Activated naive CD4-positive, alpha-beta T cell treated with anti-CD3 and anti-CD28 coated beads, Interleukin-2, amount 50 U/mL, for 72 hours (primary cell): ENCODE results near the gene CHD2. TPM values are rescaled to one million over a fixed set of nuclear protein-coding genes. Genes with fewer than 3 reads are reported as not detected.
"Not testable (repeated sequence)": the region's sequence is repeated elsewhere in the genome, so short reads cannot be mapped to it uniquely, and the experiment has no call there.

ENCODE experiments used
- ATAC-seq, 2 donors: fragments of 150-1000 bp; cut with Tn5 transposase; 2 replicates each; pipeline ENCODE4 v1.10.0; 2021; ENCODE audit warnings: mild to moderate bottlenecking in 2 of 2, moderate library complexity in 2 of 2
- DNase-seq, 2 donors: peaks; one replicate each; pipeline ENCODE4 v3.0.0; 2021 to 2022; ENCODE audit warnings: low spot score in 2 of 2
- H3K27ac Mint-ChIP-seq, 2 donors: one replicate each; pipeline ENCODE4 v1.8.0; 2022; ENCODE audit warnings: mild to moderate bottlenecking in 2 of 2, mixed read lengths in 2 of 2
- H3K36me3 Mint-ChIP-seq, 2 donors: one replicate each; pipeline ENCODE4 v1.8.0; 2022; ENCODE audit warnings: mixed read lengths in 2 of 2
- H3K9me3 Mint-ChIP-seq, 2 donors: one replicate each; pipeline ENCODE4 v1.8.0; 2022; ENCODE audit warnings: mixed read lengths in 2 of 2
- total RNA-seq, 2 donors: library from RNA; stranded (reverse); gene quantifications; one replicate each; pipeline ENCODE4 v1.2.3, GENCODE V29; 2022

Gene CHD2
- total RNA-seq, 2 donors from 2014 or later: 187 to 214 TPM

DNA sequence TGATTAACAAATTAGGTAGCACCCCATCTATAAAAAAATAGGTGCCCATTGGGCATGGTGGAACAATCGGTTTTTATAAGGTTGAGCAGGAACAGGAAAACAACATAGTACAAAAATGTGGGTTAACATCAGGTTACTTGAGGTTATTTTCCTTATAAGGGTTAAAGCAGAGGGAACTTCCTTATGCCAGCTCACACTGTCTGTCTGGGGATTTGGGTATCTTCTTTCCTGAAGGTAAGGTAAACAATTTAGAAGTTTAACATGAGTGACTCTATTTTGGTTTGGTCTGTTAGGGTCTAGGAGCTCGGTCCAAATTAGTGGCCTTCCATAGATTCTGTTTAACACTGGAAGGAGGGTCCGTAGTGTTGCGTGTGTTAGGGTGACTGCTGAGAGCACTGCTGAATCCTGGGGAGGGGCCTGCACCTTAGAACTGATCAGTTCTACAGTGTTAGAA lies 14.7 kb downstream of the CHD2 start:
- H3K9me3 Mint-ChIP-seq: no peaks in the 10 kb centered on the region
- ATAC-seq (peak; percentile 66 to 77), DNase-seq (no peak)
- peak overlapping the region; percentile 95 to 98 for H3K27ac Mint-ChIP-seq
- peaks cover 11 to 60% of the 10 kb centered on the region in 2 donors for H3K36me3 Mint-ChIP-seq

DNA sequence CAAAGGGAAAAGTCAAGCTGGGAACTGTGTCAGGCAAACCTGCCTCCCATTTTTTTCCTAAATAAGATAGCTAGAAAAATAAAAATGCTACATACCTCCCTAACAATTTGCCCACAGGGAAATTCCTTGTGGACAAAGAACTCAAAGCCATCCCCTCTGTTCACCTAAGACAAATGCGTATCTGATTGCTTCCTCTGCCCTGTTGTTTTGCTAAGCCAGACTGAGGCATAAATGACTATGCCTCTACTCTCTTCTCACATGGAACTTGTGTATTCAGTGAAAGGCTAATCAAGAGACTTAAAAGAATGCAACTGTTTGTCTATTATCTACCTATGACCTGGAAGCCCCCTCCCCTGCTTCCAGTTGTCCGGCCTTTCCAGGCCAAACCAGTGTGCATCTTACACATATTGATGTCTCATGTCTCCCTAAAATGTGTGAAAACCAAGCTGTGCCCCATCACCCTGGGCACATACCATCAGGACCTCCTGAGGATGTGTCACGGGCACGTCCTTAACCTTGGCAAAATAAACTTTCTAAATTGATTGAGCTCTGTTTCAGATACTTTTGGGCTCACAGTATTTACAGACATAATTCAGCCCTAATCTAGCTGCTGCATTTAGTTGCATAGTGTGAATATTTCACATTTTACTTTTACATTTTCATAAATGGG lies 15.8 kb downstream of the CHD2 start:
- Mint-ChIP-seq H3K36me3 (peaks cover 10 to 53% of the 10 kb centered on the region in 2 donors), H3K9me3 (no peaks in the 10 kb centered on the region), H3K27ac (peak overlapping the region; percentile 95 to 98)
- DNase-seq (no peak), ATAC-seq (peak in 1 of 2 donors; percentile 45)

DNA sequence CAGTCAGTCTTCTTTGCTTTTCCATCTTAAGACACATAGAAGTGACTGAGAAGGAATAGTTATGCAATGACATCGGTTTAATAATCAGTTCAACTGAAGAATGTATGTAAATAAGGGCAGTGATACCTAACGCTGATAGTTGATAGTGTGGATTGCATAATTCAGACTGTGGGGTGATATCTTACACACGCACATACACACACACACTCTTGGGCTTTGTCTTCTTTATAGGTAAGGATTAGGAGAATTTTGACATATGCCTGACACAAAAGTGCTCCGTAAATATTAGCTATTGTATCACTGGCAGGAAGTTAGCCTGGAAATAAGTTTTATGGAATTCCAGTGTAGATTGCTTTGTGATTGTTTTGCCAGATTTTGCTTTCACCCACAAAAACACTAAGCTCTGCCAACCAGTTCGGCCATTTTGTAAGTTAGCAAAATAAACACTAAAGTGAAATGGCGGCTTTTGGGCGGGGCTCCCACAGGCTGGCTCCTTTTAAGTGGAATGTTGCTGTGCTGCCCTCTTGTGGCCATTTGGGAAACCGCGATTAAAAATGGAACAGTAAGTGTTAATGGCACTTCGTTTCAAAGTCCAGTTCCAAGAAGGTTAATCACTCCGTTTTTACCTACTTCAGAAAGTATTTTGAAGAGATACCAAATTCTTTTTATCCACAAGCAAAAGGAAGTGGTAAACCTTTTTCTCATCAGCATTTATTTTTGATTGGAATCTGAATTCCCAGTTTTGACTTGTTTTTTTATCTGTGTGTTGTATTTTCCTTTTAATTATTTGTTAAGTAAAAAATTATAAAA lies 17.7 kb downstream of the CHD2 start:
- peaks cover 5 to 53% of the 10 kb centered on the region in 2 donors for H3K36me3 Mint-ChIP-seq
- H3K9me3 Mint-ChIP-seq: no peaks in the 10 kb centered on the region
- H3K27ac Mint-ChIP-seq: peak overlapping the region; percentile 90 to 95
- DNase-seq: peak; percentile 85 to 93
- peak; percentile 17 to 40 for ATAC-seq

DNA sequence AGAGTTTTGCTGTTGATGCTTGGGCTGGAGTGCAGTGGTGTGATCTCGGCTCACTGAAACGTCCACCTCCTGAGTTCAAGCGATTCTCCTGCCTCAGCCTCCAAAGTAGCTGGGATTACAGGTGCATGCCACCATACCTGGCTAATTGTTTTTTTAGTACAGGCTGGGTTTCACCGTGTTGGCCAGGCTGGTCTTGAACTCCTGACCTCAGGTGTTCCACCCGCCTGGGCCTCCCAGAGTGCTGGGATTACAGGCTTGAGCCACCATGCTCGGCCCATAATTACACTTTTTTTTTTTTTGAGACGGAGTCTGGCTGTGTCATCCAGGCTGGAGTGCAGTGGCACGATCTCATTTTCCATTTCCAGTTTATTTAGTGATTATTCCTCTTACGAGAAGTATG lies 18.8 kb downstream of the CHD2 start:
- not testable (repeated sequence) for DNase-seq, H3K9me3 Mint-ChIP-seq, ATAC-seq
- Mint-ChIP-seq H3K27ac (peak overlapping the region in 1 of 2 donors; percentile 70), H3K36me3 (peaks cover 5 to 64% of the 10 kb centered on the region in 2 donors)

DNA sequence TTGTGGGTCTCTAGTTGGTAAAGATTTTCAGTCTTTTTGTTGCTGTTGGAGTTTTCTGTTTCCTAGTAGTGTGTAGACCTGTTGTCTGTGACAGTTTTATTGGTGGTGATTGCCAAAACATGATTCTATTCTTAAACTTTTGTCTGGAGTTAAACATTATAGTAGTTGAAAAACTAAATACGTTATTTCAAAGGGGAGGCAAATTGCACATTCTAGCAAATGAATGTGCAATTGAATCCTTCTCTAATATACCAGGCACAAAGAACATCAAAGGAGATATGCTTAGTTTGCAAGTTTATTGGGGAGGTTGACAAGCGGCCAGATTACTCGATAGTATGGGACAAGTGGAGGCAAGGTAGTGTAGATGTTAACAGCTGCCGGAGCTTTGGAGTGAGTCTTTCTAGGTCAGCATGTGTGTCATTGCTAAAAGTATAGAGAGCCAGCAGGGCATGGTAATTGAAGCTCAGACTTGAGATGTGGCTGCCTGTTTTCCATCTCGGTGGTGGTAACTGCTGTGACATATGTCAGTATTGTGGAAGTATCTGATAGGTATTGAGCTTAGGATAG lies 20.6 kb downstream of the CHD2 start:
- ATAC-seq: no peak
- H3K36me3 Mint-ChIP-seq: peaks cover 5 to 63% of the 10 kb centered on the region in 2 donors
- peak overlapping the region; percentile 66 to 79 for H3K27ac Mint-ChIP-seq

DNA sequence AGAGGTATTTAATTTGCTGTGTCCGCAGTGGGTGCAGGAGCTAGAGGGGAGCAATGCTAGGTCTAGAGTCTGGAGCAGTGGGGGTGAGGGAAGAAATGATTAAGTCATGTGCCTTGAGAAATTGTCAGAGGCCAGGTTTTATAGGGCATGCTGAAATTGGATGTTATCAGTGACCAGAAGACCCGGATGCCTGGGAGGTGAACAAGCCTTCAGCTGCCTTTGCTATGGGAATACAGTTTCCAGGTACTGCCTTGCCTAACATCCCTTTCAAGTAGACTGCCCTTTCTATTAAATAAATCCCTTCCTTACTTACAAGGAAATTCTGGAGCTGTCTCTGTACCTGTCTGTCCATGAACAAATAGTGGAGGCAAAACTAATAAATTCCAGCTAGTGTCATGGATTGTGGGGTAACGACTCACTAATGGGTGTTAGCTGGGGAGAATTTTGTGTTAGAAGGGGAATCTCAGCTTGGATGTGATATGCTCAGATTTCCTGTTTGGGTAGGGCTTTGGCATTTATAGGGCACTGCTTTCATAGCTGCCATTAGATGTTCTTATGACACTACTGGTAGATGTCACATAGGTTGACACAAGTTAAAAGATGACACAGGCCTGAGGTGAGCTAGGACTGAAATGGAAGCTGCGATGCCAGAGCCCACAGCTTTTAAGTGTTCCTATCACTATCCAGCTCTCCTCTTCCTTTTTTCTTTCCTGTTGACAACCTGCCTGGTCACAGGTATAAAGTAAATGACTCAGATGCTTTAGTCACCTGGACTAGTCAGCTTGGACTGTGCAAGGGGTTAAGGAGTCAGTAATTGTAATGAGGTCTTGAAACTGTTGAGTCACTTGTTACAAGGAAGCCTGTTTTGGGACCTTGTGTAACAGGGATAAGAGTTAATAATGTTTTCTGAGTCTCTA lies 21.3 kb downstream of the CHD2 start:
- Mint-ChIP-seq H3K36me3 (peaks cover 5 to 63% of the 10 kb centered on the region in 2 donors), H3K9me3 (no peaks in the 10 kb centered on the region), H3K27ac (peak overlapping the region; percentile 79 to 81)
- ATAC-seq: peak; percentile 73 to 92
- no peak for DNase-seq

More for the DNA sequence above, 20.6 kb downstream of the CHD2 start:
- H3K9me3 Mint-ChIP-seq: no peaks in the 10 kb centered on the region
- no peak for DNase-seq

DNA sequence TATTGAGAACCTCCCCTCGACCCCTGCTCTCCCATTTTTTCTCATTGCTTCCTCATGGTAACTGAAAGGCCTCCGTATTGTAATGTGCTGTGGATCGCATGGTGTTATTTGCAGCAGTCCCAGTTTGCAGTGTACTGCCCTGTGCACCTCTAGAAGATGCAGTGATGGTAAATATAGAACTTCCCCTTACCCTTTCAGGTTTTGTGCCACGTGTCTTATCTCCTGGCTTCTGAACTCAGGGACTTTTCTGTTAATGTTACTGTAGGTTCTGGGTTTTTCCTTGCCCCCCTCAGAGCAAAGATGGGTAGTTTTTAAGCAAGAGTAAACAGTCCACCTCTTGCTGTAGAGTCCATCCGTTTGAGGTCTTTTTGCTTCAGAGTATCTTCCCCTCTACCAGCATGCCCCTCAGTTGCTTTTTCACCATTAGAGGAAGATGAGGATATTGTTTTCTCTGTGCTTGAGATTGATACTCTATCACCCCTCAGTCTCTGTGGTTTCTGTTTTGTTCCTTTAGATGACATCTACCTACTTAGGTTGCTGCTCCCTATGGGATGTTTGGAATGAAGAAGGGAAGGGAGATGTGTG lies 22.4 kb downstream of the CHD2 start:
- DNase-seq: no peak
- no peak for ATAC-seq
- peak overlapping the region; percentile 79 to 81 for H3K27ac Mint-ChIP-seq
- H3K9me3 Mint-ChIP-seq: no peaks in the 10 kb centered on the region
- H3K36me3 Mint-ChIP-seq: peaks cover 11 to 63% of the 10 kb centered on the region in 2 donors

DNA sequence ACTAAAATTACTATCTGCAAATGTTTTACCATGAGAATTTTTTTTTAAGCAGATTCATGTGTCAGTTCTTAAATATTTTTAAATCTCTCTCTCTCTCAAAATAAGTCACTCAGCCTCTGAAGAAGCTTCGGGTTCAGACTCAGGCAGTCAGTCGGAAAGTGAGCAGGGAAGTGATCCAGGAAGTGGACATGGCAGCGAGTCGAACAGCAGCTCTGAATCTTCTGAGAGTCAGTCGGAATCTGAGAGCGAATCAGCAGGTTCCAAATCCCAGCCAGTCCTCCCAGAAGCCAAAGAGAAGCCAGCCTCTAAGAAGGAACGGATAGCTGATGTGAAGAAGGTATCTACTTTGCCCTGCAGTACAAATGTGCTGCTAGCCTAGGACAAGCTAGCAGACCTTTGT lies 24.1 kb downstream of the CHD2 start:
- Mint-ChIP-seq H3K27ac (peak overlapping the region; percentile 13 to 79), H3K9me3 (no peaks in the 10 kb centered on the region), H3K36me3 (peaks cover 13 to 73% of the 10 kb centered on the region in 2 donors)
- DNase-seq (no peak), ATAC-seq (no peak)

DNA sequence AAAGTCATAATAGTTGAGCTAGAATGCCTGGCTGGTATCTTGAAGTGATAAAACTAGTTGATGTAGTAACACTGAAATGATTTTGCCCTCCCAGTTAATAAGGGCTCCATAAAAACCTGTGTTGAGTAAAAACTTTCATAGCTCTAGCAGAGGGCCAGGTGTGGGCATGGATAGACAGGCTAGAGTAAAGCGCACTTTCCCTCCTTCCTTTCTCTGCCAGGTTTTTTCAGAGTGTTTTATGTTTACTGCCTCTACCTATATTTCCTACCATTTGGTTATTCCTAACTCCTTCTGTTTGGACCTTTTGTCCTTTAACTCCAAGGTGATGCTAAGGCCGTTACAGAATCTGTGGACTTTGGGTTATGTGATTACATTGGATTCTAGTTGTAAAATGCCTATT lies 25.3 kb downstream of the CHD2 start:
- no peak for DNase-seq
- no peak for ATAC-seq
- H3K36me3 Mint-ChIP-seq: peaks cover 13 to 75% of the 10 kb centered on the region in 2 donors
- H3K9me3 Mint-ChIP-seq: no peaks in the 10 kb centered on the region
- peak overlapping the region; percentile 45 to 83 for H3K27ac Mint-ChIP-seq

DNA sequence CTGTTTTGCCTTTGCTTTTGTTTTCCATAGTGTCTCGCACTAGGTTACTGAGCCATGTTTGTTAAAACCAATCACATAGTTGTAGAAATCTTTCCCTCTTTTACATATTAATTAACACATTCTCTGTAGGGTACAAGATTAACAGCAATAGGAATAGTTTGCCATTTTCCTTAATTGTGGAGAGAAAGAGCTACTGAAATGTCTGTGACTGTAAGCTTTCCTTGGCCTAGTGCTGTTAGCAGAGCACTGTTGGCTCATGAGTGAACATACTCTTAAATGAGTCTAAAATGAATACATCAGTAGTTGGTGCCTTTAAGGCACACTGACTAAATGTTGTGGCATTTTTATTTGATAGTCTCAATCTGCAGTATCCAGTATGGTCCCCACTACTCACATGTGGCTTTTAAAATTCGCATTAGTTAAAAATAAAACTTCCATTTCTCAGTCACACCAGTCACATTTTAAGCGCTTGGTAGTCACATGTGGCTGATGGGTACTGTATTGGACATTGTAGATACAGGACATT lies 28.2 kb downstream of the CHD2 start:
- DNase-seq: no peak
- no peaks in the 10 kb centered on the region for H3K9me3 Mint-ChIP-seq
- peaks cover 14 to 74% of the 10 kb centered on the region in 2 donors for H3K36me3 Mint-ChIP-seq
- H3K27ac Mint-ChIP-seq: peak overlapping the region in 1 of 2 donors; percentile 50
- no peak for ATAC-seq

DNA sequence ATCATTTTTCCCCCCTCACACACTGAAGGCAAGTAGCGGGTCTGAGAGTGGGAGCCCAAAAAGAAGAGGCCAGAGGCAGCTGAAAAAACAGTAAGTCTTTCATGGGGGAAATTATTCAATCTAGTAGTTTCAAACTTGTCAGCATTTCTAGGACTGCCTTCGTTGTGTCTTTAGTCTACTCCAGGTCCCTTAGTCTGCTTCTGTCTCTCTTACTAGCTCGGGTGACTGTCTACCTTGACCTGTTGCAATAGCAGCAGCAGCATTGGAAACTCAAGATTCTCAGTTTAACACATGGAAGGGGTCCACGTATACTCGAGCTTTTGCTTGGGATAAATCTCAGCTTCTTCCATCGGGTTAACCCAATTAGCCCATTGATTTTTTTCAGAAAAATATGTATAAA lies 28.9 kb downstream of the CHD2 start:
- no peak for DNase-seq
- Mint-ChIP-seq H3K36me3 (peaks cover 19 to 73% of the 10 kb centered on the region in 2 donors), H3K27ac (peak overlapping the region in 1 of 2 donors; percentile 19), H3K9me3 (no peaks in the 10 kb centered on the region)
- ATAC-seq: no peak

DNA sequence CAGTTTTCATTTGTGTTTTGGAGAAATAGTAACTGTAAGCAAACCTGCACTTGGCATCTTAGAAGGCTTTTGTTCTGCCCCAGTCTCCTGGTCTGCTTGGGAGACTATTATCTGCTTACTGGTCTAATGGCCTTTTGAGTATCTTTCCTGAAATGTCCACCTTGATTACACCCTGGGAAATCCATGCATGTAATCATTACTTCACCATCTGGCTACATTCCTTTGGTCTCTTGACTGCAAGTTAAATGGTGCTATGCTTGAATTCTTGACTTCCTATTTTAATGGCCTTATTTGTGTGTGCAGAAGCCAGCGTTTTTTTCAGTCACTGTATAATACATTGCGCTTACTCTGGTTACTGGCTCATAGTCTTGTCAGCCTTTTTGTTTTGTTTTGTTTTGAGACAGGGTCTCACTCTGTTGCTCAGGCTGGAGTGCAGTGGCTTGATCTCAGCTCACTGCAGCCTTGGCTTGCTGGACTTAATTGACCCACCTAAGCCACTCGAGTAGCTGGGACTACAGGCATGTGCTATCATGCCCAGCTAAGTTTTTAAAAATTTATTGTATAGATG lies 30.0 kb downstream of the CHD2 start:
- Mint-ChIP-seq H3K9me3 (no peaks in the 10 kb centered on the region), H3K27ac (peak overlapping the region in 1 of 2 donors; percentile 34), H3K36me3 (peaks cover 26 to 79% of the 10 kb centered on the region in 2 donors)
- DNase-seq (no peak), ATAC-seq (no peak)

DNA sequence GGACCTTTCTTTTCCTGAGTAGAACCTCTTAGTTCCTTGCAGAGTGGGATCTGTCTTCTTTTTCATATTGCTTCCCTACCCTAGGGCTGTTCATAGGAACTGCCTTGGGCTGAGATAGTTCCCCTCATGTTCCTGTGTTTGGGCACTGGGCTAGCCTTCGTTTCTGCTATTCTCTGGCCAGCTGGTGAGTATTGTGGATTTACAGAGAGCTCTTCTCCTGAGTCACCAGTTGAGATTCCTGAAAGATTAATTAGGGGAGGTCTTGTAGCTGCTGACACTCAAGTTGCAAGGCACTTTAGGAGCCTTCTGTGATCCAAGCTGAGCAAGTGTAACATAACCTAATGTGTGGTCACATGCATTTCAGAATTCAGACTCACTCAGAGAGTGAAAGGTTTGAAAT lies 30.7 kb downstream of the CHD2 start:
- Mint-ChIP-seq H3K9me3 (no peaks in the 10 kb centered on the region), H3K27ac (peak overlapping the region; percentile 14 to 34), H3K36me3 (peaks cover 33 to 82% of the 10 kb centered on the region in 2 donors)
- DNase-seq (no peak), ATAC-seq (no peak)

DNA sequence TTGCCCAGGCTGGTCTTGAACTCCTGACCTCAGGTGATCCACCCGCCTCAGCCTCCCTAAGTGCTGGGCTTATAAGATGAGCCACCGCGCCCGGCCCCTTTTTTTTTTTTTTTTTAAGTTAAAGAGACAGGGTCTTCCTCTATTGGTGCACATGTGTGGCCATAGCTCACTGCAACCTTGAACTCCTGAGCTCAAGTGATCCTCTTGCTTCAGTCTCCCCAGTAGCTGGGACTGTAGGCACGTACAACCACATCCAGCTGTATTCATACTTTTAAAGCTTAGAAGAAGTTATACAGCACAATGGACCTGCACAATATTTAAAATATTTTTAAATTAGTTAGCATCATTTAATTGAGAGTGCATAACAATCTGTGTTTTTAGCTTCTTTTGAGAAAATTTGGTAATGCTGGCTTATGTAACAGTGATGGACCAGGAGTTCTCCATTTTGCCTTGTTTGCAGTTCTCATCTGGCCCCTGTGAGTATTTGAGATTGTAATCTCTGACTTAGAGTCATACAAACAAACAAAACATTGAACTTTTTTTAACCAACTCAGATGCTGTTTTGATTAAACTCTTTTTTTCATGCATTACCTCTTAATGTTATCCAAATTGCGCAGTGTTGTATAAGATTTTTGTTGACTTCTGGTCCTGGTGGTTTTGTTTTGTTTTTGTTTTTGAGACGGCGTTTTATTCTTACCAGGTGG lies 33.0 kb downstream of the CHD2 start:
- ATAC-seq: no peak
- DNase-seq: no peak
- Mint-ChIP-seq H3K36me3 (peaks cover 30 to 74% of the 10 kb centered on the region in 2 donors), H3K27ac (no peak overlapping the region), H3K9me3 (no peaks in the 10 kb centered on the region)

DNA sequence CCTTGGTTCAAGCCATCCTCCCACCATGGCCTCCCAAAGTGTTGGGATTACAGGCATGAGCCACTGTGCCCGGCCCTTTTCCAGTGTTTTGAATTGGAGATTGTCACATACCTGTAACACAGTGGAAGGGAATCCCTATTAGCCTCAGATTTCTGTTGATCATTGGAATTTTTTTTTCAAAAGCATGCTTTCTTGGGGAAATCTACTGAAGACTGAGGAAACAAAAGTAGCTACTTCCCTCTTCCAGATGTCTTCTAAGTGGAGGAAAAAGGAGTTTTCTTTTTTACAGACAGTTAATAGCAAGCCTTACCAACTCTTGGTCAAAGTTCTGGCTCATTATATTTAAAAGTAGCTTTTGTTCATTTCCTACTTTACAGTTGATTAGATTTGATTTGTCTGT lies 33.7 kb downstream of the CHD2 start:
- Mint-ChIP-seq H3K36me3 (peaks cover 28 to 66% of the 10 kb centered on the region in 2 donors), H3K9me3 (no peaks in the 10 kb centered on the region), H3K27ac (no peak overlapping the region)
- ATAC-seq (no peak), DNase-seq (no peak)
